ENCODE results near the gene ZBTB46.

DNA sequence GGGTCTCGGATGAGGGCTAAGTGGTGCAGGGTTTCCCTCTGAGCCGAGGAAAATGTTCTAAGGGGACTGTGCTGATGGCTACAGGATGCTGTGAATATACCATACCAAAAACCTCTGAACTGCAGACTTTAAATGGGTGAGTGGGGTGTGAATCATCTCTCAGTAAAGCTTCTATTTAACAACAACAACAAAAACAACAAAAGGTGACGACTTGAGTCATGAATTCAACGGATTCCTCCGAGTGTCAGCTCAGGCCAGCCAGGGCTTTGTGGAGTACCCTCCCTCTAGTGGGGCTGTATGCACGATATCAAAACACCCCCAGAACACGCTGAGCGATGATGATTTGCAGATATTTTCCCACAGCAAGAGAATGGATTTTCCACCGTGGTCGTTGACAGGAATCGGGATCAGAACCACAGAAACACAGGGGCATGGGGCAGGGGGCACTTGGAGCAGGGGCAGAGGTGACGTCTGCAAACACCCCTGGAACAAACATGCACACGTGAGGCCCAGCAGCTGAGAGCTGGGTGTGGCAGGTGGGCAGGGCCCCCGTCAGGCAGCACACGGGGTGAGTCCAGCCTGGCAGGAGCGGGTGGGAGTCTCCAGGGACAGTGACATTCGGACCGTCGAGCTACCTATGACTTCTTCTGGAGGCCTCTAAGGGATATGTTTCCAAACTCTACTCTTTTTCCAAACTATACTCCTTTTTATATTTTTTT lies 52.9 kb downstream of the ZBTB46 start:
- TF ChIP-seq, protein P1, sequence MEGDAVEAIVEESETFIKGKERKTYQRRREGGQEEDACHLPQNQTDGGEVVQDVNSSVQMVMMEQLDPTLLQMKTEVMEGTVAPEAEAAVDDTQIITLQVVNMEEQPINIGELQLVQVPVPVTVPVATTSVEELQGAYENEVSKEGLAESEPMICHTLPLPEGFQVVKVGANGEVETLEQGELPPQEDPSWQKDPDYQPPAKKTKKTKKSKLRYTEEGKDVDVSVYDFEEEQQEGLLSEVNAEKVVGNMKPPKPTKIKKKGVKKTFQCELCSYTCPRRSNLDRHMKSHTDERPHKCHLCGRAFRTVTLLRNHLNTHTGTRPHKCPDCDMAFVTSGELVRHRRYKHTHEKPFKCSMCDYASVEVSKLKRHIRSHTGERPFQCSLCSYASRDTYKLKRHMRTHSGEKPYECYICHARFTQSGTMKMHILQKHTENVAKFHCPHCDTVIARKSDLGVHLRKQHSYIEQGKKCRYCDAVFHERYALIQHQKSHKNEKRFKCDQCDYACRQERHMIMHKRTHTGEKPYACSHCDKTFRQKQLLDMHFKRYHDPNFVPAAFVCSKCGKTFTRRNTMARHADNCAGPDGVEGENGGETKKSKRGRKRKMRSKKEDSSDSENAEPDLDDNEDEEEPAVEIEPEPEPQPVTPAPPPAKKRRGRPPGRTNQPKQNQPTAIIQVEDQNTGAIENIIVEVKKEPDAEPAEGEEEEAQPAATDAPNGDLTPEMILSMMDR (IDR thresholded peaks at IDR 0.05; ENCODE audit: insufficient read depth, low read length, poor library complexity, severe bottlenecking) = no peak
- TF ChIP-seq EZH2phosphoT487 (conservative IDR thresholded peaks at IDR 0.05; ENCODE audit: low read length) = no peak

Data from SU-DHL-6 (cell line).